ENCODE measurements around the gene EFNB3. TPM values are rescaled to one million over a fixed set of nuclear protein-coding genes. Genes with fewer than 3 reads are reported as not detected.

The EFNB3 gene
- total RNA-seq, 1 experiment from 2014 or later = 0.07 TPM

DNA sequence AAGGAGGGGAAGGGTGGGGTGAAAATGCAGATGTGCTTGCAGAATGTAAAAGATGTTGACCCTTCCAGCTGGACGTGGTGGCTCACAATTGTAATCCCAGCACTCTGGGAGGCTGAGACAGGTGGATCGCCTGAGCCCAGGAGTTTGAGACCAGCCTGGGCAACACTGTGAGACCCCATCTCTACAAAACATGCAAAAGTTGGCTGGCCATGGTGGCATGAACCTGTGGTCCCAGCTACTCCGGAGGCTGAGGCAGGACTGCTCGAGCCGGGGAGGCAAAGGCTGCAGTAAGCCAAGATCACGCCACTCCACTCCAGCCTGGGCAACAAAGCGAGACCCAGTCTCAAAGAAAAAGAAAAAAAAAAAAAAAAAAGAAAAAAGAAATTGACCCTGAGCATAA is 36.5 kb upstream of the EFNB3 start:
- ChIA-PET CTCF (no interaction called here), POLR2A (interaction anchor here (1.7 kb wide), 1 partner anchor 10 kb away, joined by 3 read pairs; no protein-coding TSS in a partner anchor), RAD21 (ENCODE audit: low non-redundant PET in 1 of 2, low total read pairs in 2 of 2, uncharacterized antibody in 2 of 2, unreplicated experiment in 2 of 2) (no interaction called here)
- H3K4me2 ChIP-seq (ENCODE audit: low read length) = no peak overlapping the region
- H3K79me2 ChIP-seq (ENCODE audit: insufficient read depth, low read length) = no peaks in the 10 kb centered on the region
- peaks cover 6 to 13% of the 10 kb centered on the region in 2 experiments; a peak in 3 of 4 replicates for H3K36me3 ChIP-seq (ENCODE audit: control insufficient read depth in 1 of 2, insufficient read depth in 2 of 2, low read length in 2 of 2)
- intact Hi-C loops (cut with micrococcal nuclease) = no loop called here
- H3K4me3 ChIP-seq (replicated peaks in 1 of 2; ENCODE audit: low read depth in 1 of 2, low read length in 2 of 2) = no peak overlapping the region
- H3K9ac ChIP-seq (ENCODE audit: low read length) = no peak overlapping the region
- H3K4me1 ChIP-seq (ENCODE audit: control insufficient read depth in 1 of 2, insufficient read depth in 2 of 2, low read length in 2 of 2) = no peaks in the 10 kb centered on the region
- H3K9me2 ChIP-seq (ENCODE audit: insufficient read depth) = no peaks in the 10 kb centered on the region
- ATAC-seq (no peak), DNase-seq (ENCODE audit: low read depth, low spot score) (no peak)
- H2AFZ ChIP-seq (ENCODE audit: low read depth, low read length, poor library complexity, severe bottlenecking) = no peak overlapping the region
- BruUV-seq (replicated peaks) = no TSS peak
- no peaks in the 10 kb centered on the region for H3K27me3 ChIP-seq (ENCODE audit: insufficient read depth, low read length)
- no peak for TF ChIP-seq TCF7L2 (IDR thresholded peaks at IDR 0.05; ENCODE audit: borderline replicate concordance, extremely low read depth, insufficient read depth, insufficient read length)
- TF ChIP-seq ZFX (IDR thresholded peaks at IDR 0.05) = no peak
- no peak for TF ChIP-seq SP1 (IDR thresholded peaks at IDR 0.05; ENCODE audit: low read depth)
- no peak for TF ChIP-seq ZNF274 (IDR thresholded peaks at IDR 0.05; ENCODE audit: low read depth, low read length)
- no peak for TF ChIP-seq REST (IDR thresholded peaks at IDR 0.05; ENCODE audit: low read depth)
- TF ChIP-seq ATF3 (IDR thresholded peaks at IDR 0.05) = no peak
- no peak for TF ChIP-seq CBX3 (IDR thresholded peaks at IDR 0.05; ENCODE audit: low read depth)
- H3K27ac ChIP-seq (ENCODE audit: low read depth, low read length) = no peak overlapping the region
- peaks cover 0 to 2% of the 10 kb centered on the region in 2 experiments; a peak in 1 of 4 replicates for H3K9me3 ChIP-seq (ENCODE audit: control insufficient read depth in 1 of 2, insufficient read depth in 1 of 2, low read depth in 1 of 2, low read length in 2 of 2)
- H4K20me1 ChIP-seq (ENCODE audit: insufficient read depth) = no peaks in the 10 kb centered on the region

Measured in HCT116 (cell line).